HFF-Myc (cell line): ENCODE results near the gene TMPRSS3.

Experiments used
- DNase-seq: peaks from one replicate; pipeline ENCODE4 v3.0.0-alpha.2; 2011; ENCODE audit warnings: low read depth; ENCODE audit errors: extremely low read depth
- H3K4me3 ChIP-seq: replicated peaks from 2 replicates; pipeline ENCODE4 v1.5.1; 2011; ENCODE audit warnings: low read depth, mild to moderate bottlenecking, control low read depth, low read length
- CTCF ChIP-seq: IDR thresholded peaks from 2 replicates; pipeline ENCODE4 v1.5.1; 2012; ENCODE audit warnings: mild to moderate bottlenecking, low read depth, low read length, control low read depth; ENCODE audit errors: missing control alignments

The TMPRSS3 gene

GRCh38 chr21:42405064-42406013, 9.5 kb upstream of the TMPRSS3 start:
- DNase-seq: no peak
- no peak overlapping the region for H3K4me3 ChIP-seq
- TF ChIP-seq CTCF: no peak

- DNase-seq: no peak
- no peak overlapping the region for H3K4me3 ChIP-seq
- TF ChIP-seq CTCF: no peak
Measured at GRCh38 chr21:42404539-42404938, 8.7 kb upstream of the TMPRSS3 start.

- no peak for TF ChIP-seq CTCF
- DNase-seq: no peak
- no peak within 1 kb of the TSS for H3K4me3 ChIP-seq
Measured at GRCh38 chr21:42403611-42404231, 7.9 kb upstream of the TMPRSS3 start, which contains the start of gene UBASH3A. UBASH3A (plus strand) TSS chr21:42403902; CDS start chr21:42403946, 44 bp downstream.

GRCh38 chr21:42401820-42402251, 6.0 kb upstream of the TMPRSS3 start:
- H3K4me3 ChIP-seq: no peak overlapping the region

GRCh38 chr21:42401154-42401553, 5.3 kb upstream of the TMPRSS3 start:
- no peak for DNase-seq
- no peak overlapping the region for H3K4me3 ChIP-seq
- TF ChIP-seq CTCF: no peak

More at GRCh38 chr21:42401820-42402251, 6.0 kb upstream of the TMPRSS3 start:
- DNase-seq: no peak
- no peak for TF ChIP-seq CTCF

- no peak for TF ChIP-seq CTCF
- H3K4me3 ChIP-seq: no peak overlapping the region
- DNase-seq: peak; percentile 22
Measured at GRCh38 chr21:42400525-42400924, 4.7 kb upstream of the TMPRSS3 start.
